ENCODE data around the gene TGFBR3L. TPM values are rescaled to one million over a fixed set of nuclear protein-coding genes. Genes with fewer than 3 reads are reported as not detected.
"Not testable (repeated sequence)": the region's sequence is repeated elsewhere in the genome, so short reads cannot be mapped to it uniquely, and the experiment has no call there.

TGFBR3L gene
- total RNA-seq, 1 donor from 2014 or later, result 8.5 TPM

- Mint-ChIP-seq H3K27me3 (peaks cover 8% of the 10 kb centered on the region), H3K4me3 (no peak overlapping the region), H3K4me1 (peaks cover 2% of the 10 kb centered on the region), H3K36me3 (ENCODE audit: low read depth) (no peaks in the 10 kb centered on the region), H3K9me3 (no peaks in the 10 kb centered on the region), H3K27ac (no peak overlapping the region)
- DNase-seq, result no peak
- intact Hi-C loops (cut with micrococcal nuclease), result no loop called here
Measured at GRCh38 chr19:7888826-7889217, 25.8 kb upstream of the TGFBR3L start.

DNA sequence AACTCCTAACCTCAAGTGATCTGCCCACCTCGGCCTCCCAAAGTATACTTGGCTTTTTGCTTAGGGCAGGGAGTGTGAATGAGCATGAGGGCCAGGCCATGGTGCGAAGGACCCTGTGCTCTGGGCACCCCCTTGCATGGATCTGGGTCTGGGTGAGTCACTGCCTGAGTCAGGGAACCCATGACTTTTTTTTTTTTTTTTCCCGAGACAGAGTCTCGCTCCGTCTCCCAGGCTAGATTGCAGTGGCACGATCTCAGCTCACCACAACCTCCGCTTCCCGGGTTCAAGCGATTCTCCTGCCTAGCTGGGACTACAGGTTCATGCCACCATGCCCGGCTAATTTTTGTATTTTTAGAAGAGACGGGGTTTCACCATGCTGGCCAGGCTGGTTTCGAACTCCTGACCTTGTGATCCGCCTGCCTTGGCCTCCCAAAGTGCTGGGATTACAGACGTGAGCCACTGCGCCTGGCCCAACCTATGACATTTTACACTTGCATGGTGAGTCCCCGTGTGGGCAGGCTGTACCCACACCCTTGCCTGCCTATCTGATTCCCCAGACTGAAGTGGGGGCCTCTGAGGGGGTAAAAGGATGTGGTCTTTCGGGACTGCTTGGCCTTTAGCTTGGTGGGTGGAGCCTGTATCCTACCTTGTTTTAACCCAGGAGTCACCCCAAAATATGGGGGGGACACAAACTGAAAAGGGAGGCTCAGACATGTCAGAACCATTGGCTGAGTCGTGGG is 21.1 kb upstream of the TGFBR3L start:
- H3K9me3 Mint-ChIP-seq; intact Hi-C loops (cut with micrococcal nuclease); DNase-seq; H3K36me3 Mint-ChIP-seq (ENCODE audit: low read depth); H3K4me1 Mint-ChIP-seq; H3K4me3 Mint-ChIP-seq; H3K27me3 Mint-ChIP-seq; H3K27ac Mint-ChIP-seq: not testable (repeated sequence)

- Mint-ChIP-seq H3K36me3 (ENCODE audit: low read depth) (no peaks in the 10 kb centered on the region), H3K27ac (no peak overlapping the region)
Measured at GRCh38 chr19:7894612-7895309, 19.9 kb upstream of the TGFBR3L start.

GRCh38 chr19:7895565-7895964 is 19.1 kb upstream of the TGFBR3L start:
- intact Hi-C loops (cut with micrococcal nuclease), result no loop called here
- no peak overlapping the region for H3K27ac Mint-ChIP-seq
- H3K9me3 Mint-ChIP-seq, result no peaks in the 10 kb centered on the region
- no peaks in the 10 kb centered on the region for H3K36me3 Mint-ChIP-seq (ENCODE audit: low read depth)
- no peak for DNase-seq
- no peaks in the 10 kb centered on the region for H3K27me3 Mint-ChIP-seq
- H3K4me3 Mint-ChIP-seq, result no peak overlapping the region
- no peaks in the 10 kb centered on the region for H3K4me1 Mint-ChIP-seq

More at GRCh38 chr19:7894612-7895309, 19.9 kb upstream of the TGFBR3L start:
- H3K9me3 Mint-ChIP-seq, result no peaks in the 10 kb centered on the region
- no peaks in the 10 kb centered on the region for H3K4me1 Mint-ChIP-seq
- no peak overlapping the region for H3K4me3 Mint-ChIP-seq
- H3K27me3 Mint-ChIP-seq, result peaks cover 3% of the 10 kb centered on the region
- no peak for DNase-seq
- intact Hi-C loops (cut with micrococcal nuclease), result no loop called here

DNA sequence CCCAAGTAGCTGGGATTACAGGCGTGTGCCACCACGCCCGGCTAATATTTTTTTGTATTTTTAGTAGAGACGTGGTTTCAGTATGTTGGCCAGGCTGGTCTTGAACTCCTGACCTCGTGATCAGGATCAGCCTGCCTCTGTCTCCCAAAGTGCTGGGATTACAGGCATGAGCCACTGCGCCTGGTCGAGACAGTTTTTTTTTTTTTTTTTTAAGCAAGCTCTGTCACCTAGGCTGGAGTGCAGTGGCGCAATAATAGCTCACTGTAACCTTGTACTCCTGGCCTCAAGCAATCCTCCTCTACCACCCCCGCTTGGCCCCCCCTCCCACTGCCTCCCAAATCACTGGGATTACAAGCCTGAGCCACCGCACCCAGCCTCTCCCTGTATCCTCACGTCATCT is 17.3 kb upstream of the TGFBR3L start:
- H3K4me3 Mint-ChIP-seq, result no peak overlapping the region
- H3K4me1 Mint-ChIP-seq, result no peaks in the 10 kb centered on the region
- intact Hi-C loops (cut with micrococcal nuclease), result no loop called here
- no peaks in the 10 kb centered on the region for H3K36me3 Mint-ChIP-seq (ENCODE audit: low read depth)
- no peak overlapping the region for H3K27ac Mint-ChIP-seq
- DNase-seq, result no peak
- no peaks in the 10 kb centered on the region for H3K9me3 Mint-ChIP-seq
- H3K27me3 Mint-ChIP-seq, result no peaks in the 10 kb centered on the region

GRCh38 chr19:7898967-7899366 is 15.7 kb upstream of the TGFBR3L start:
- Mint-ChIP-seq H3K27me3 (peaks cover 3% of the 10 kb centered on the region), H3K27ac (no peak overlapping the region), H3K4me3 (no peak overlapping the region), H3K9me3 (no peaks in the 10 kb centered on the region), H3K36me3 (ENCODE audit: low read depth) (peaks cover 3% of the 10 kb centered on the region), H3K4me1 (peaks cover 12% of the 10 kb centered on the region)
- peak; percentile 54 for DNase-seq
- intact Hi-C loops (cut with micrococcal nuclease), result no loop called here

DNA sequence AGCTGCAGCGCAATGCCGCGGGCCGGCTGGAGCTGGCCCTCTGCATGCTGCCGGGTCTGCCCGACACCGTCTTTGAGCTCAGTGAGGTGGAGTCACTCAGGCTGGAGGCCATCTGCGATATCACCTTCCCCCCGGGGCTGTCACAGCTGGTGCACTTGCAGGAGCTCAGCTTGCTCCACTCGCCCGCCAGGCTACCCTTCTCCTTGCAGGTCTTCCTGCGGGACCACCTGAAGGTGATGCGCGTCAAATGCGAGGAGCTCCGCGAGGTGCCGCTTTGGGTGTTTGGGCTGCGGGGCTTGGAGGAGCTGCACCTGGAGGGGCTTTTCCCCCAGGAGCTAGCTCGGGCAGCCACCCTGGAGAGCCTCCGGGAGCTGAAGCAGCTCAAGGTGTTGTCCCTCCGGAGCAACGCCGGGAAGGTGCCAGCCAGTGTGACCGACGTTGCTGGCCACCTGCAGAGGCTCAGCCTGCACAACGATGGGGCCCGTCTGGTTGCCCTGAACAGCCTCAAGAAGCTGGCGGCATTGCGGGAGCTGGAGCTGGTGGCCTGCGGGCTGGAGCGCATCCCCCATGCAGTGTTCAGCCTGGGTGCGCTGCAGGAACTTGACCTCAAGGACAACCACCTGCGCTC is 14.8 kb upstream of the TGFBR3L start:
- Mint-ChIP-seq H3K27ac (no peak overlapping the region), H3K9me3 (no peaks in the 10 kb centered on the region), H3K36me3 (ENCODE audit: low read depth) (peaks cover 8% of the 10 kb centered on the region), H3K4me1 (peaks cover 17% of the 10 kb centered on the region), H3K4me3 (no peak overlapping the region), H3K27me3 (peaks cover 3% of the 10 kb centered on the region)
- peak; percentile 58 for DNase-seq
- intact Hi-C loops (cut with micrococcal nuclease), result no loop called here

GRCh38 chr19:7900401-7900870 is 14.2 kb upstream of the TGFBR3L start:
- Mint-ChIP-seq H3K9me3 (no peaks in the 10 kb centered on the region), H3K36me3 (ENCODE audit: low read depth) (peaks cover 11% of the 10 kb centered on the region), H3K4me1 (peaks cover 20% of the 10 kb centered on the region), H3K4me3 (no peak overlapping the region), H3K27me3 (peaks cover 3% of the 10 kb centered on the region), H3K27ac (no peak overlapping the region)
- peak; percentile 57 for DNase-seq
- intact Hi-C loops (cut with micrococcal nuclease), result no loop called here

DNA sequence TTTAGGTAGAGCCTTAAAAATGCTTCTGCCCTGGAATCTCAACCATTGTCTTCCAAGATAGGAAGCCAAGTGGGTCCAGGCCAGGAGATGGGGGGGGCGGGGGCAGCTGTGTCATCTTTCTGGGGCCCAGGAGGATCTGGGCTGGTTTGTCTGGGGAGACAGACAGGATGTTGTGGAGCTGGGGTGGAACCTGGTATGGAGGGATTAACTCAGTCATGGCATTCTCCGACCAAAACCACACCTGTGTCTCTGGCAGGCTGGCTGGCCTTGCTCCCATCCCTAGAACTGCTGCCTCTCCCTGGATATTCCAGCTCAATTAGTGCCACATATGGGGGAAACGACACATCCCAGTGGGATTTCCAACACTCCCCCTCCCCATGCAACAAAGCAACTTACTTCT is 13.7 kb upstream of the TGFBR3L start:
- peaks cover 3% of the 10 kb centered on the region for H3K27me3 Mint-ChIP-seq
- intact Hi-C loops (cut with micrococcal nuclease), result no loop called here
- H3K4me3 Mint-ChIP-seq, result no peak overlapping the region
- no peak overlapping the region for H3K27ac Mint-ChIP-seq
- no peak for DNase-seq
- H3K36me3 Mint-ChIP-seq (ENCODE audit: low read depth), result peaks cover 14% of the 10 kb centered on the region
- H3K9me3 Mint-ChIP-seq, result no peaks in the 10 kb centered on the region
- peaks cover 23% of the 10 kb centered on the region for H3K4me1 Mint-ChIP-seq

GRCh38 chr19:7901337-7901736 is 13.3 kb upstream of the TGFBR3L start:
- no peak overlapping the region for H3K4me3 Mint-ChIP-seq
- intact Hi-C loops (cut with micrococcal nuclease), result no loop called here
- peaks cover 14% of the 10 kb centered on the region for H3K36me3 Mint-ChIP-seq (ENCODE audit: low read depth)
- no peaks in the 10 kb centered on the region for H3K9me3 Mint-ChIP-seq
- peak; percentile 56 for DNase-seq
- peaks cover 3% of the 10 kb centered on the region for H3K27me3 Mint-ChIP-seq
- peaks cover 23% of the 10 kb centered on the region for H3K4me1 Mint-ChIP-seq
- no peak overlapping the region for H3K27ac Mint-ChIP-seq

GRCh38 chr19:7902796-7903243 is 11.8 kb upstream of the TGFBR3L start:
- Mint-ChIP-seq H3K27ac (peak overlapping the region; percentile 96), H3K4me1 (peaks cover 25% of the 10 kb centered on the region), H3K9me3 (no peaks in the 10 kb centered on the region), H3K4me3 (peak overlapping the region; percentile 93), H3K36me3 (ENCODE audit: low read depth) (peaks cover 17% of the 10 kb centered on the region), H3K27me3 (peaks cover 3% of the 10 kb centered on the region)
- DNase-seq, result peak; percentile 68
- intact Hi-C loops (cut with micrococcal nuclease), result loop anchor here (1.0 to 2.0 kb wide), 3 partner anchors 17 to 40 kb away; partner anchors contain the start of genes SNAPC2 and TIMM44

- intact Hi-C loops (cut with micrococcal nuclease), result loop anchor here (1.0 to 2.0 kb wide), 3 partner anchors 17 to 40 kb away; partner anchors contain the start of genes SNAPC2 and TIMM44
- peaks cover 3% of the 10 kb centered on the region for H3K27me3 Mint-ChIP-seq
Measured at GRCh38 chr19:7903244-7904073, 11.2 kb upstream of the TGFBR3L start, which contains the start of gene MAP2K7. Gene MAP2K7, plus strand, starts transcription at chr19:7903877. Its CDS starts 68 bp downstream, at chr19:7903945.

More at GRCh38 chr19:7903244-7904073, 11.2 kb upstream of the TGFBR3L start, which contains the start of gene MAP2K7:
- no peaks in the 10 kb centered on the region for H3K9me3 Mint-ChIP-seq
- DNase-seq, result peak; percentile 100
- peak within 1 kb of the TSS; percentile 93 for H3K4me3 Mint-ChIP-seq
- peak within 1 kb of the TSS; percentile 96 for H3K27ac Mint-ChIP-seq
- H3K4me1 Mint-ChIP-seq, result peaks cover 25% of the 10 kb centered on the region
- H3K36me3 Mint-ChIP-seq (ENCODE audit: low read depth), result peaks cover 19% of the 10 kb centered on the region

Data from activated CD4-positive, alpha-beta T cell treated with anti-CD3 and anti-CD28 coated beads, Interleukin-2, amount 10 ng/mL, durations not matched to agents 24 days and 14 days (primary cell).